Neural progenitor cell (in vitro differentiated cells): ENCODE measurements around the gene TSPAN14.

Experiments used
- CTCF ChIP-seq: fragments of 200-600 bp; sonication (generic); IDR thresholded peaks from 2 replicates; pipeline ENCODE4 v1.5.1; 2017; ENCODE audit warnings: antibody characterized with exemption, mild to moderate bottlenecking
- EZH2 ChIP-seq: fragments of 200-600 bp; sonication (generic); IDR thresholded peaks from 2 replicates; pipeline ENCODE4 v1.6.1; 2017; ENCODE audit warnings: antibody characterized with exemption, mild to moderate bottlenecking, moderate library complexity

- TF ChIP-seq CTCF (peak; percentile 8), EZH2 (no peak)
Measured at GRCh38 chr10:80503584-80504157, 49.6 kb downstream of the TSPAN14 start.
